ENCODE measurements around the gene SLC16A9.
"Not testable (repeated sequence)": the region's sequence is repeated elsewhere in the genome, so short reads cannot be mapped to it uniquely, and the experiment has no call there.

Gene SLC16A9, protein sequence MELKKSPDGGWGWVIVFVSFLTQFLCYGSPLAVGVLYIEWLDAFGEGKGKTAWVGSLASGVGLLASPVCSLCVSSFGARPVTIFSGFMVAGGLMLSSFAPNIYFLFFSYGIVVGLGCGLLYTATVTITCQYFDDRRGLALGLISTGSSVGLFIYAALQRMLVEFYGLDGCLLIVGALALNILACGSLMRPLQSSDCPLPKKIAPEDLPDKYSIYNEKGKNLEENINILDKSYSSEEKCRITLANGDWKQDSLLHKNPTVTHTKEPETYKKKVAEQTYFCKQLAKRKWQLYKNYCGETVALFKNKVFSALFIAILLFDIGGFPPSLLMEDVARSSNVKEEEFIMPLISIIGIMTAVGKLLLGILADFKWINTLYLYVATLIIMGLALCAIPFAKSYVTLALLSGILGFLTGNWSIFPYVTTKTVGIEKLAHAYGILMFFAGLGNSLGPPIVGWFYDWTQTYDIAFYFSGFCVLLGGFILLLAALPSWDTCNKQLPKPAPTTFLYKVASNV

DNA sequence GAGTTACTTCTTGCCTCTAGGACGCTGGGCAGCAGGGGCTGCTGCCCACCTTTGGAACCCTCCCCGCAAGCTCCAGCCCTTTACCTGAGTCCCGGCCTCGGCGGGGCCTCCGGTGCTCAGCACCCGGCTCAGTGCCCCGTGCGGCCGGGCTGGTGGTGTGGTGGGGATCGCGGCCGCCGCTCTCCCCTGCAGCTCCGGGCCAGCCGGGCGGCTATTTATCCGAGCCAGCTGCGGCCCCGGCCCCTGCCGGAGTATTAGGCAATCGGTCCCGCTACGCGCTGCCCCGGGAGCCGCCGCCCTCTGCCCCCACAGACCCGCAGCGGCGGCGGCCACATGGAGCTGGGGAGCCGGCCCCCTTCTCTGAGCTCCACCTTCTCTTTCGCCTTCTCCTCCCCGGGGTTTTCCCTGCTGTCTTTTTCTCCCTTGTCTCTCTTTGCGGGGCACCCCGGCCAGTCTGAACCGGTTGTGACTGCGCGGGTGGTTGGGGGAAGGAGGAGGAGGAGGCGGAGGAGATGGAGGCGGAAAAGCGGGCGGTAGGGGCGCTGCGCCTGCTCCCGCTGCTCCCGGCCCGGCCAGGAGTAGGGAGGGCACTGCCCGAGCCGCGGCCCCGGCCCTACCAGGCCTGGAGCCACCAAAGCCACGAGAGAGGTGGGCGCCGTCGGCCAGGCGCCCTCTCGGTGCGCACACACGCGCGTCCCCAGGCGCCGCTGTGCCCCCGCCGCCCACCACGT, at the start of gene SLC16A9:
Gene SLC16A9, minus strand, starts transcription at position 456 of the 731 bp plus-strand sequence. CDS start 25,559 bp downstream, outside the sequence.
- in situ Hi-C loops (cut with HindIII; ENCODE audit: low pct_unique_long_range_greater_than_20kb, low sequenced_read_pairs), result no loop called here
- no peak for TF ChIP-seq JUND (IDR thresholded peaks at IDR 0.05; ENCODE audit: low read depth)
- DNase-seq (ENCODE audit: low read depth in 1 of 2, low spot score in 1 of 2), result peak; percentile 75 to 90

DNA sequence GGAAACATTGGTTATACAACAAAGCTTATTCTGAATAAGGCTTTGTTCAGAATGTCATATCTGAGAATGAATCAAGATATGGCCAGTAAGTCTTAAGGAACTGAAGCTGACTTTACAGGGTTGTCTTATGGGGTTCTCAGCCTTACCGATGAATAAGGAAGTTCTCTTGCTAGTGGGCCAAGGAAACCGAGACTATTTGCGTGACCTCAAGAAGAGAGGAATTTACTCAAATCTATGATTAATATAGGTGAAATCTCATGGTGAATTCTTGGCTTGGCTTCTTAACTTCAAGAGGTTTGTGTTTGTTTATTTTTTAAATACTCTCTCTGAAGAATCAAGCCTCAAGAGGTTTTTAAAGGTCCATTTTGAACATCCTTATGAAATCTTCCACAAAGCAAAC, 48.3 kb upstream of the SLC16A9 start:
- in situ Hi-C loops (cut with HindIII; ENCODE audit: low pct_unique_long_range_greater_than_20kb, low sequenced_read_pairs), result no loop called here
- DNase-seq (ENCODE audit: low read depth in 1 of 2, low spot score in 1 of 2), result no peak
- no peak for TF ChIP-seq JUND (IDR thresholded peaks at IDR 0.05; ENCODE audit: low read depth)

DNA sequence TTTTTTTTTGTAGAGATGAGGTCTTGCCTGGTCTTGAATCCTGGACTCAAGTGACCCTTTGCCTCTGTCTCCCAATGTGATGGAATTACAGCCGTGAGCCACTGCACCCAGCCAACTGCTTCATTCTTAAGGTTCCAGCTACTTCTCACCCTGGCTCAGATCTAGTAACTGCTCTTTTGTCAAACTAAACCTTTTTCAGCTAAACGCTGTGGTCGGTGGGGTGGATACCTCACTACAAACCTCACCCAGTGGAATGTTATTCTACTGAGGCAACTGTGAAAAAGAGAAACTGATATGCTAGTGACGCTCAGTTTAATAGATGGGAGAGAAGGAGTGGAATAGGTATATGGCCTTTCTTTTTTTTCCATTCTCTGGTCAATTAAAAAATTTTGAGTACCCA, 45.3 kb upstream of the SLC16A9 start:
- in situ Hi-C loops (cut with HindIII; ENCODE audit: low pct_unique_long_range_greater_than_20kb, low sequenced_read_pairs), result no loop called here
- no peak for TF ChIP-seq JUND (IDR thresholded peaks at IDR 0.05; ENCODE audit: low read depth)
- DNase-seq (ENCODE audit: low read depth in 1 of 2, low spot score in 1 of 2), result no peak

DNA sequence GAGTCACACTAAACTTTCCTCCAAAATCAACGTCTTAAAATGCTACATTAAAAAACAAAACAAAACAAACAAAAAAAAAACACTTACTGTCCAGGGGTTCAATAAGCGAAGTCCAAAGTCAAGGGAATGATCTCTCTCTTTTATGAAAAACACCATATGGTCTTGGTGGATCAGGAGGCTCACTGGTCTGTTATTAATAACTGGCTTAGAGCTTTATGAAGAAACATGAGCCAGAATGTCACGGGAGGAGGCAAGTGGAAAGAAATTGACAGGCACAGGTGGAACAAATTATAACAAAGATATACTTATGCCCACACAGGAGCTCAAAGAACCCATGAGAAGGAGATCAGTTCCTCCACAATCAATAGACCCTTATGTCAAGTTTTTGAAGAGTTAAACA, 43.6 kb upstream of the SLC16A9 start, which contains the start of gene MRLN:
Gene MRLN, minus strand, starts transcription at position 189 of the 400 bp plus-strand sequence.
- no peak for DNase-seq (ENCODE audit: low read depth in 1 of 2, low spot score in 1 of 2)
- TF ChIP-seq JUND (IDR thresholded peaks at IDR 0.05; ENCODE audit: low read depth), result no peak
- in situ Hi-C loops (cut with HindIII; ENCODE audit: low pct_unique_long_range_greater_than_20kb, low sequenced_read_pairs), result no loop called here

DNA sequence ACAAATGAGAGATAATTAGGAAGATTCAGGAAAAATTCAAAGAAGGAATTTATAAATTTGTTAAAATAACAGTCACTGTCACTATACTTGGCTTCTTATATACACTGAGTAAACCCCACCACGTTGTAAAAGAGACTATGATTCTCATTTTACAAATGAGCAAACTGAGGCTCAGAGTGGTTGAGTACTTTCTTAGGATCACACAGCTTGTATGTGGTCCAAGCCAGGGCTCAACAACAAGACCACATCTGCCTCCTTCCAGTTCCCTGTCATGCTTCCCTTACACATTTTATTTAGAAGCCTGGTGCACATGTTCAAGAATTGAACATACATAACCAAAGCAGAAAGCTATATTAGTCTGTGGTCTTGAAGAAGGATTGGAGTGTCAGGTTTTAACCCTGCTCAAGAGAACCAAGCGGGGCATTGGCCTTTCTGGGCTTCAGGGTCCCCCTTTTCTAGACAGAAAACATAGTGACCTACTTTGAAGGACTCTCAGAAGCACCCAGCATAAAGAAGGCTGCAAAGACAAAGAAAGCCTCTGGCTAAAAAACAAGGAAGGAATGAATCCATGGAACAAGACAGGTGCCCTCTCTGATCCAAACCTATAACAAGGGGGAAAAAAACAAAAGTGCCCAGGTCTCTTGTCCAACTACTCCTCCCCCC, 42.8 kb upstream of the SLC16A9 start:
- DNase-seq (ENCODE audit: low read depth in 1 of 2, low spot score in 1 of 2), result no peak
- in situ Hi-C loops (cut with HindIII; ENCODE audit: low pct_unique_long_range_greater_than_20kb, low sequenced_read_pairs), result no loop called here
- no peak for TF ChIP-seq JUND (IDR thresholded peaks at IDR 0.05; ENCODE audit: low read depth)

DNA sequence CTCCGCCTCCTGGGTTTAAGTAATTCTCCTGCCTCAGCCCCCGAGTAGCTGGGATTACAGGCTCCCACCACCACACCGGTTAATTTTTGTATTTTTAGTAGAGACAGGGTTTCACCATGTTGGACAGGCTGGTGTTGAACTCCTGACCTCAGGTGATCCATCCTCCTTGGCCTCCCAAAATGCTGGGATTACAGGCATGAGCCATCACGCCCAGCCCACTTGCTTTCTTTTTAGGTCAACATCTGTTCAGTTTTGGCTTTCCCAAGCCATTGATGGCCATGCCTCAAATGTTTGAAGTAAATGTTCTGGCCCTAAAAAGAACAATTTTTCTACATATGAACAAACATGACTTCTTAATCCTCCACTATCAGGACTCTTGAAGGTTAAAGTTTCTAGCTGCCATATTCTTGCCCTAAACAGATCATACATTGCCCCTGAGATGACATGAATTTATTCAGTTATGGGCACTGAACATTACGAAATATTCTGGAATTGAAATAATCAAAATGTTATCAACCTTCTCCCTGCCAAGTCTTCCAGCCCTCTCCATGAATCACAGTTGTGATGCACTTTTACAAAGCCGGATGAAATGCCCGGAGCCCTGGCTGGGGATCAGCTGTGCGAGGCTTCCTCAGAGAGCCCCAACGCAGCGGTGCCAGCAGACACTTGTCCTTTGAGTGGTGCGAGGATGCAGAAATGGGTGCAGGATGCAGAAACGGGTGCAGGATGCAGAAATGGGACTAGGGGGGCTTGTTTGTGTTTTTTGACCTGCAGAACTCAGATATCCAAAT, 40.7 kb upstream of the SLC16A9 start:
- no peak for DNase-seq (ENCODE audit: low read depth in 1 of 2, low spot score in 1 of 2)
- TF ChIP-seq JUND (IDR thresholded peaks at IDR 0.05; ENCODE audit: low read depth), result no peak
- in situ Hi-C loops (cut with HindIII; ENCODE audit: low pct_unique_long_range_greater_than_20kb, low sequenced_read_pairs), result no loop called here

DNA sequence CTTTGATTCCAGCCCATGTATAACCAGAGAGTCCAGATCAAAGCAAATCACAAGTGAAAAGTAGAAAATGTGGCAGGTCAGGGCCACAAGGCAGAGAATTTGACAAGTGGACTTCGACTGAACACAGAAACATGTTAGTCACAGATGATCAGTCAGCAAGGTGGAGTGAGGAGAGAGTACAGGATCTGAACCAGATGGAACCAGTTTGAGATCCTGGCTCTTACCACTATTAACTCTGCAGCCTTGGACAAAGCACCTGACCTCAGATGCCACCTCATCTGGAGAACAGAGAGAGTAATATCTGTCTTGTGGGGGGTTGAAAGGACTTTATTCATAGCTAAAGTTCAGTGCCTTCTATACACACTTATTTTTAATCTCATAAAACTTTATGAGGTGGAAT, 39.2 kb upstream of the SLC16A9 start:
- no peak for DNase-seq (ENCODE audit: low read depth in 1 of 2, low spot score in 1 of 2)
- in situ Hi-C loops (cut with HindIII; ENCODE audit: low pct_unique_long_range_greater_than_20kb, low sequenced_read_pairs), result no loop called here
- TF ChIP-seq JUND (IDR thresholded peaks at IDR 0.05; ENCODE audit: low read depth), result no peak

DNA sequence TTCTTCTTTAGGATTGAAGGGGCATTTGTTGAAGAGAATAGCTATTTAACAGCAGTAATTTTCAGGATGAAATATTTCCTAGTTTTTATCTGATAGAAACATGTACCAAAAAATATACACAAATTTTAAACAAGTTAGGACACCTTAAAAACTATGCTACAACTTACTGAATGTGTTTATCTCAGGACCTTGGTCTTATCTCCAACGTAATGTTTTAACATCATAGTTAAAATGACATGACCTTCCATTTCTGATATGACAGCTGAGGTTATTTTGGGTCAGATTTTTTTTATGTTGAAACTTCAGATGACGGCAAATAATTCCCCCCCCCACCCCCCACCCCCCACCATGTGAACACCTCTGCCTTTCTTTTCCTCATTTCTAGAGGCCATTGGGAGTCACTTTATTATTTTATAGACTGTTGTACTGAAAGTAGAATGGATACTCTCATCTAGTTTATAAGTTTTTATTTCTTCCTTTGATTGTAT, 35.6 kb upstream of the SLC16A9 start:
- no peak for TF ChIP-seq JUND (IDR thresholded peaks at IDR 0.05; ENCODE audit: low read depth)
- in situ Hi-C loops (cut with HindIII; ENCODE audit: low pct_unique_long_range_greater_than_20kb, low sequenced_read_pairs), result no loop called here
- DNase-seq (ENCODE audit: low read depth in 1 of 2, low spot score in 1 of 2), result no peak

DNA sequence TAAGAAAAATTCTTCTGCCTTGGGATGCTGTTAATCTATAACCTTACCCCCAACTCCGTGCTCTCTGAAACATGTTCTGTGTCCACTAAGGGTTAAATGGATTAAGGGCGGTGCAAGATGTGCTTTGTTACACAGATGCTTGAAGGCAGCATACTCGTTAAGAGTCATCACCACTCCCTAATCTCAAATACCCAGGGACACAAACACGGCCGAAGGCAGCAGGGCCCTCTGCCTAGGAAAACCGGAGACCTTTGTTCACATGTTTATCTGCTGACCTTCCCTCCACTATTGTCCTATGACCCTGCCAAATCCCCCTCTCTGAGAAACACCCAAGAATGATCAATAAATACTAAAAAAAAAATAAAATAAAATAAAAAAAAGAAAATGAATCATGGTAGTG, 35.1 kb upstream of the SLC16A9 start:
- DNase-seq (ENCODE audit: low read depth in 1 of 2, low spot score in 1 of 2); in situ Hi-C loops (cut with HindIII; ENCODE audit: low pct_unique_long_range_greater_than_20kb, low sequenced_read_pairs): not testable (repeated sequence)

DNA sequence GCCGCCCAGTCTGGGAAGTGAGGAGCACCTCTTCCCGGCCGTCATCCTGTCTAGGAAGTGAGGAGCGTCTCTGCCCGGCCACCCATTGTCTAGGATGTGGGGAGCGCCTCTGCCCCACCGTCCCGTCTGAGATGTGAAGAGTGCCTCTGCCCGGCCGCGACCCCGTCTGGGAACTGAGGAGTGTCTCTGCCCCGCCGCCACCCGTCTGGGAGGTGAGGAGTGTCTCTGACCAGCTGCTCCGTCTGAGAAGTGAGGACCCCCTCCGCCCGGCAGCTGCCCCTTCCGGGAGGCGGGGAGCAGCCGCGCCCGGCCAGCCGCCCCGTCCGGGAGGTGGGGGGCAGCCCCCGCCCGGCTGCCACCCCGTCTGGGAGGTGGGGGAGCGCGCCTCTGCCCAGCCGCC, 34.5 kb upstream of the SLC16A9 start:
- in situ Hi-C loops (cut with HindIII; ENCODE audit: low pct_unique_long_range_greater_than_20kb, low sequenced_read_pairs), result not testable (repeated sequence)

DNA sequence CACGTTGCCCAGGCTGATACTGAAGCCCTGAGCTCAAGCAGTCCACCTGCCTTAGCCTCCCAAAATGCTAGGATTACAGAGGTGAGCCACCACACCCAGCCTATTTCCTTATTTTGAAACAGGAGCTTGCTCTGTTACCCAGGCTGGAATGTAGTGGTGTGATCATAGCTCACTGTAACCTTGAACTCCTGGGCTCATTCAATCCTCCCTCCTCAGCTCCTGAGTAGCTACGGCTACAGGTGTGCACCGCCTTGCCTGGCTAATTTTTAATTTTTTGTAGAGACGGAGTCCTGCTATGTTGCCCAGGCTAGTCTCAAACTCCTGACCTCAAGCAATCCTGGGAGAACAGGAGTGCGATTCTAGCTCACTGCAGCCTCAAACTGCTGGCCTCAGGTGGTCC, 31.9 kb upstream of the SLC16A9 start:
- in situ Hi-C loops (cut with HindIII; ENCODE audit: low pct_unique_long_range_greater_than_20kb, low sequenced_read_pairs), result no loop called here
- no peak for TF ChIP-seq JUND (IDR thresholded peaks at IDR 0.05; ENCODE audit: low read depth)
- DNase-seq (ENCODE audit: low read depth in 1 of 2, low spot score in 1 of 2), result no peak

More for the DNA sequence above, 34.5 kb upstream of the SLC16A9 start:
- DNase-seq (ENCODE audit: low read depth in 1 of 2, low spot score in 1 of 2), result not testable (repeated sequence)

DNA sequence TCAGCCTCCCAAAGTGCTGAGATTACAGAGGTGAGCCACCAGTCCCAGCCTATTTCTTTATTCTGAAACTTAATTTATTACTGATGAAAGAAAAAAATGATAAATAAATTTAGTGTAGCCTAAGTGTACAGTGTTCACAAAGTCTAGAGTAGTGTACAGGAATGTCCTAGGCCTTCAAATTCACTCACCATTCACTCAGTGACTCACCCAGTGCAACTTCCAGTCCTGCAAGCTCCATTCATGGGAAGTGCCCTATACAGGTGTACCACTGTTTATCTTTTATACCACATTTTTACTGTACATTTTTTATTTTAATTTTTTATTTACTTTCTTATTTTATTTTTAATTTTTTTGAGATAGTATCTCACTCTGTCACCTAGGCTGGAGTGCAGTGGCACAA, 31.4 kb upstream of the SLC16A9 start:
- in situ Hi-C loops (cut with HindIII; ENCODE audit: low pct_unique_long_range_greater_than_20kb, low sequenced_read_pairs), result no loop called here
- DNase-seq (ENCODE audit: low read depth in 1 of 2, low spot score in 1 of 2), result no peak
- TF ChIP-seq JUND (IDR thresholded peaks at IDR 0.05; ENCODE audit: low read depth), result no peak
